HL-60/S4 treated with phorbol 12-myristate 13-acetate at 8.2 ng/mL for 4 days and 3 days (cell line): ENCODE data around the gene BATF.
"Not testable (repeated sequence)": the region's sequence is repeated elsewhere in the genome, so short reads cannot be mapped to it uniquely, and the experiment has no call there.

ENCODE experiments used
- in situ Hi-C: fragments of 300-500 bp; cut with MboI; formaldehyde crosslinking; loops from 2 replicates; pipeline ENCODE4 v1.15.0; 2022; ENCODE audit warnings: low sequenced_read_pairs

The BATF gene, protein sequence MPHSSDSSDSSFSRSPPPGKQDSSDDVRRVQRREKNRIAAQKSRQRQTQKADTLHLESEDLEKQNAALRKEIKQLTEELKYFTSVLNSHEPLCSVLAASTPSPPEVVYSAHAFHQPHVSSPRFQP

DNA sequence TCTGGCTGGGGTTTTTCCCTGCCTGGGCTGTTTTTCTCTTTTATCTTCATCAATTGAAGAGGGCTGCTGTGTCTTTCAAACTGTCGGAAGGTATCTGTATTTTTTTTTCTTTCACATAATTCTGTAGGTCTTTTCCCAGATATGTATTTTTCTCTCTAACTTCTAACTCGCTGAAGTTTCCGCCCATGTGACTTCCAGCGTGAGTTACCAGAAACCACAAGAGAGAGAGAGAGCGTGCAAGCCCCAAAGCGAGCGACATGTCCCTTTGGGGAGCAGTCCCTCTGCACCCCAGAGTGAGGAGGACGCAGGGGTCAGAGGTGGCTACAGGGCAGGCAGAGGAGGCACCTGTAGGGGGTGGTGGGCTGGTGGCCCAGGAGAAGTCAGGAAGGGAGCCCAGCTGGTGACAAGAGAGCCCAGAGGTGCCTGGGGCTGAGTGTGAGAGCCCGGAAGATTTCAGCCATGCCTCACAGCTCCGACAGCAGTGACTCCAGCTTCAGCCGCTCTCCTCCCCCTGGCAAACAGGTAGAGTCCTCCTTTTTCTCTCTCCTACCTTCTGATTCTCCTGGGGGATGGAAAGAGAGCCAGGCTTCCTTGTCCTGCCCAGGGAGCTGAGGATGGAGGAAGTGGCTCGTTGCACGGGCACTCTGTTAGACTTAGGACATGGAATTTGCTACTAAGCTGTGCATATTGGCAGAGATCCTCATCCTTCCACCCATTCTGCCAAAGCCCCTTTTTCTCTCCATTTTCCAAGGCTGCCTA is at the start of gene BATF:
Gene BATF, plus strand, starts transcription at position 246 of the 759 bp plus-strand sequence. Its CDS starts 214 bp downstream, at position 460.
- in situ Hi-C loops = no loop called here

DNA sequence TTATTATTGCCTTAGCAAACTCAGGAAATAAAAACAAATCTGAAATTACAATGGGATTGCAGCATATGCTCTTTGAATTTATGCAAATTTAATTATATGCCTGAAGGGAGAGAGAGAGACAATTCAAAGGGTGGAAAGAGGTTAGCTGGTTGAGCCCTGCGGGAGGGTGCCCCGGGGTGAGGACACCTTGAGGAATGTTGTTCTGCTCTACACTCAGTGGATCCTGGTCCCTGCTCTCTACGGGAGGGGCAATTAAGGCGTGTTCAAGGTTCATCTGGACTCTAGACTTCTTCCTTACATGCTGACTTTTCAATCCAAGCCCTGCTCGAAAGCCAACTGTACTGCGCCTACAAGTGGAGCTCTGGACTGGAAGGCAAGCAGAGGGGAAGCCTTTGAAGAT is 48.1 kb upstream of the BATF start:
- in situ Hi-C loops = not testable (repeated sequence)

DNA sequence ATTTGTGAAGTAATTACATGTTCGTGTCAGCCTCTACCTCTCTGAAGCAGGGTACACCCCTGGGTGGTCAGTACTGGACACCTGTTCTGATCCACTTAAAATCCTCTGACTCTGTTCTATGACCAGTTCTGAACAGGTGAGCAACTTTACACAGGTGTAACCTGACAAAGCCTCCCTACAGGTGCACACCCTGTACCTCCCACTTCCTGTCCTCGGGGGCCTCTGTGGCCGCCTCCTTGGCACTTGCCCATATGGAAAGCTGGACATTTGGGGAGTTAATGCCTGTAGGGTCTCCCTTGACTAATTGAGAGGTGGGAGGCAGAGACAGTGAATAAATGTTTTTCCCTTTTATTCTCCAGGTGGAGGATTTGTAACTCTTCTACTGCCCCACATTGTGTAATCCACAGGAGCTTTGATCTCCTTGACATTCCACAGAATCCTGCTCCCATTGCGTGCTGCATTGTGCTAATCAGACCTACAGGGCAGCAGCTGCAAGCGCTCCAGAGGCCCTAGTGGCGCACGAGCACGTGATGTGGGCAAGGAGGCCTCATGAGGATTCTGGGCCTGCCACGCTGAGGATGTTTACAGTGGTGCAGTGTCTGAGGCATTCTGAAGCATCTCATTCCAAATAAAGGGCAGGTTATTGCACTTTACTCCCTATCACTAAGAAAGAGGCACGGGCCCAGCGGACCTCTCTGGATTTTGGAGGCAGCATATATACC is 45.8 kb upstream of the BATF start:
- in situ Hi-C loops = no loop called here

DNA sequence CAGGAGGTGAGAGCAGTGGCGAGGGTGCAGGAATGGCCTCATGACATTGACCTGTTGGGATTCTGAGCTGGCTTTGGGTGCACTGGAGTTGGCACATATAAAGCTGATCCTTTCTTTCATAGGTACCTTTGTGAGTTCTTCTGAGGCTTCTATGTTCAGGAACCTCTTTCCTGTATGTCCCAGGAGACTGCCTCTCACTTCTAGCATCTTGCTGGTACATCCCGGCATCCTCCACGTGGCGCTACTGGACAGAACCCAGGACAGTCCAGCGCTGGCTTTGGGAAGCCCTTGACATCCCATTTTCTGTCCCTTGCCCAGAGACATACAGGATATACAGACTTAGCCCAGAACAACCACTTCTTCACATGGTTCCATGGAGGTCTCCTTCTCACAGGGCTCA is 44.4 kb upstream of the BATF start:
- in situ Hi-C loops = no loop called here

DNA sequence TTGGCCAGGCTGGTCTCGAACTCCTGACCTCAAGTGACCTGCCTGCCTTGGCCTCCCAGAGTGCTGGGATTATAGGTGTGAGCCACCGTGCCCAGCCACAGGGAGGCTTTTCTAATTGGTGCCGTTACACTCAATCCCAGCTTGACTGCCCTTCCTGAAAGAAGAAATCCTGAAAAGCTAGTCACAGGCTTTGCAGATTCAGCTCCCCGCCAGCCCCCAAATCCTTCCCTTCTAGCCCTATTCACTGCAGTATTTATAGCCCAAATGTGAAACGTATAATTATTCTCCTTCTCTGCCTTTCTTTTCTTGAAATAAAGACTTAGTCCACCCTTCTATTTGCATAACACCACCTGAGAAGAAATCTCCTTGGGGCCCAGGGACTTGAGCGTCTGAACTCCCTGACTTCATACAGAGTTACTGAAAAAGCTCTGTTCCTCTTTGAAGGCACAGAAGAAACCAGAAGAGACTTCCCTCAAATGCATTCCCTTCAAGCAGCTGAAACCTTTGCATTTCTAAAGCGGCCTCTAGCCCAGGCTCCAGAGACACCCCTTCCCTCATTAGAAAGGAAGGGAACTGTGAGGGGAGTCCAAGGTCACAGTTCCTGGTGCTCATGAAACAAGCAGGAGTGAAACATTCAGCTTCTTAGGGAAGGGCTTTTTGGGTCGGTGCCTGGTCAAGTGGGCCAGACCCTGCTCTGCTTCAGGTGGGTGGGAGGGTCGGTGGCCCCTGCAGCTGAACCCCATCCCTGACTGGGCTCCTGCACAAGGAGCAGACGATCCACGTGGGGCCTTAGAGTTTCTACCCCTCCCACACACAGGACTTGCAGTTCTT is 42.3 kb upstream of the BATF start:
- in situ Hi-C loops = loop anchor here (10.0 kb wide), 1 partner anchor 175 kb away; no protein-coding TSS in a partner anchor

DNA sequence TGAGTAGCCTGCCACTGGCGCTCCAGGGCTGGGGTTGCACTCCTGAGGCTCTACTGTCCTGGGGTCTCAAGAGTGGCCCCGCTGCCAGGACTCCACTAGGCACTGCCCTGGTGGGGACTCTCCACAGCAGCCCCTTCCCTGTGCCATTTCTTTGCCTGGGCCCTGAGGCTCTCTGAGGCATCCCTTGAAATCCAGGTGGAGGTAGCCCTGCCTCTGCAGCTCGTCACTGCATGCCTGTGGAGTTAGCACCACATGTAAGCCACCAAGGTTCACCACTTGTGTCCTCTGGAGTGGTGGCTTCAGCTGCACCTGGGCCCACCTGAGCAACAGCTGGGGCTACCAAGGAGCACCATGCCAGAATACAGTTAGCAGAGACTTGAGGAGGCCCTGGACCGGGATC is 39.9 kb upstream of the BATF start:
- in situ Hi-C loops = loop anchor here (10.0 kb wide), 1 partner anchor 178 kb away; no protein-coding TSS in a partner anchor

DNA sequence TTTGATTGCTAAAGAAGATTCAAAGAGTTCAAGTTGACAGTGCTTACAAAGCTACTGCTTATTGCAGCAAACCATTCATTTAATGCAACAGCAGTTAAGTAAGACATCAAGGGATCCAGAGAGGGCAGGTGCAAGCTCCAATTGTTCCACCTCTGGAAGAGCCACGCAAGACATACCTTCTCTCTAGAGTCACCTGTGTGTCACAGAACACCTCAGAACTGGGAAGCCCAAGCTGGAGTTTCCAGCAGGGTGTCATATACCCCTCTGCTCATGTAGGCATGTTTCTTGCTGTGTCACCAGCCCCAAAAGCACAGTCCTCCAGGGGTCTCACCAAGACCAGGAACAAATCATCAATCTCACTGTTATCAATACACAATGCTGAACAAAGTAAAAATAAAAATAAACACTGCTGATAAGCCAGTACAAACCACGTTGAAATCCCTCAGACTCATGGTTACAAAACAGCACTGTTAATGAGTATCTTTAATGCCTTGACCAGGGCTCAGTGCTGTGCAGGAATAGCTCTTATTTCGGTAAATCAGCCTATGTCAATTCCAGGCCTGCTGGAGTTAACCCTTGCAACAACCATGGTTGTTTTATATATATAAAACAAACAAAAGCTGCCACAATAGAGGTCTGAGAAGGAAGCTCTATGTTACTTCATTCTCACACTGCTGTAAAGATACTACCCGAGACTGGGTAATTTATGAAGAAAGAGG is 37.4 kb upstream of the BATF start:
- in situ Hi-C loops = loop anchor here (10.0 kb wide), 1 partner anchor 180 kb away; no protein-coding TSS in a partner anchor

DNA sequence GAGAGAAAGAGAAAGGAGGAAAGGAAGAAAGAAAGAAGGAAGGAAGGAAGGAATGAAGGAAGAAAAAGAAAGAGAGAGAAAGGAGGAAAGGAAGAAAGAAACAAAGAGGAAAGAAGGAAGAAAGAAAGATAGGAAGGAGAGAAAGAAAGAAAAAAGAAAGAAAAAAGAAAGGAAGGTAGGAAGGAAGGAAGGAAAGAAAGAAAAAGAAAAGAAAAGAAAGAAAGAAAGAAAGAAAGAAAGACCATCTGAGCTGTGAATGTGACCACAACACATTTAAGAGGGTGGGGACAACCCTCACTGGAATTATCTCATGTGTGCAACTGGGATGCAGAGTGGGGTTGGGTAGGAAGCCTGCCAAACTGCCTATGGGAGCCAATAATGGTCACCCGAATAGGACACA is 36.0 kb upstream of the BATF start:
- in situ Hi-C loops = loop anchor here (10.0 kb wide), 1 partner anchor 182 kb away; no protein-coding TSS in a partner anchor

DNA sequence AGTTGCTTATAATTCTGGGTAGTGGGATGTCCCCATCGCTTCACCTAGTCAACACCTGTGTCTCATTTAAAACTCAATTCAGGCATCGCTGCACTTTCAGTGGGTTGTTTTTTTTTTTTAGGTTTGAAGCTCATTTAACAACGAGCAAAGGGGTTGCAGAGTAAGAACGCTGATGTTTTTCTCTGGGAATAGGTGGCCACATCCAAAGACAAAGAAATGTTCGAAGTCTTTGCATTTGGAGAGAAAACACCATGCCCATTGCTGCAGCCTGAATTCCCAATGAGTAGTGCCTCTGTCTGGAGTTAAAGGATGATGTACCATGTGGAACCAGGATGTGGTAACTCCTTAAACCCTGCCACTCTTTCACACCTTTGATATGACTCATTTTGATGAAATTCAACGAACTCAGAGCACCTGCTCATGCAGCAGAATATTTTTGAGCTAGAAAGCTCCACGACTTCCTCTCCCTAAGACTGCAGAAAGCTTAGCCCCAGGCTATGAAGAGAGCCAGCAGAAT is 35.1 kb upstream of the BATF start:
- in situ Hi-C loops = loop anchor here (10.0 kb wide), 1 partner anchor 182 kb away; no protein-coding TSS in a partner anchor

DNA sequence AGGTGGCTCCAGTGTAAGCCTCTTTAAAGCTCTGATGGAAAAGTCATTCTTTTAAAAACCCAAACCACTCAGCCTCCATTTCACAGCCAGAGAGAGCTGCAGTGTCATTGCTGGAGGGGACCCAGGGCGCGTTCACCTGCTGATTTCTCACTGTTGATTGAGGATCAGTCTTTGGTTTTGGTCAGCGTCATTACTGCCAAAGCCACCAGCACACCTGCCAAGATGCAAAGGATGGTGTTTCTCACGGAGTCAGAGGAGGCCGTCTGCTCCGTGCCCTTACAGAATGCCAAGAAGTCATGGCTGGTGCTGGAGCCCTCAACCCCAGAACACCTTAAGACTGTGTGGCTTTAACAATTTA is 32.8 kb upstream of the BATF start:
- in situ Hi-C loops = loop anchor here (10.0 kb wide), 1 partner anchor 185 kb away; no protein-coding TSS in a partner anchor

DNA sequence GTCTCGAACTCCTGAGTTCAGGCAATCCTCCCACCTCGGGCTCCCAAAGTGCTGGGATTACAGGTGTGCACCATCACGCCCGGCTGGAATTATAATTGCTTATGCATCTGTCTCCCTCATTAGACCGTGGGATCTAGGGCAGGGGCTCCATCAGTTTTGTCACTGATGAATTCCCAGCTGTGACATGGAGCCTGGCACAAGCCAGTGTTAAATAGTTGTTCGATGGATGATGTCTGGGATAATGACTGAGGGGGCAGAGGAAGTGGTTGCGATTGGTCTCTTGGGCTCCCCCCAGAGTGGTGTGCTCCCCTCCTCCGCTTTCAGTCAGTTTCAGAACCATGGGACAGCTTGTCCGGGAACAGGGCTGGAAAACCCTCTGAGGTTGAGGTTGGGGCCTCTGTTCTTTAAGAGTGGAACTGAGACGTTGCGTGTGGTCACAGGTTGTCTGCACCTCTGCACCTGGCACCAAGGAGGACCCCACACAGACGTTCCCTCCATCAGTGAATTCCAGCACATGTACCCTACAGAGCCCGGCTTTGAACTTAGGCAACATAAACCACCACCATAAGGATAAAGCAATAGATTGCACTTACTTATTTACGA is 30.8 kb upstream of the BATF start:
- in situ Hi-C loops = no loop called here

DNA sequence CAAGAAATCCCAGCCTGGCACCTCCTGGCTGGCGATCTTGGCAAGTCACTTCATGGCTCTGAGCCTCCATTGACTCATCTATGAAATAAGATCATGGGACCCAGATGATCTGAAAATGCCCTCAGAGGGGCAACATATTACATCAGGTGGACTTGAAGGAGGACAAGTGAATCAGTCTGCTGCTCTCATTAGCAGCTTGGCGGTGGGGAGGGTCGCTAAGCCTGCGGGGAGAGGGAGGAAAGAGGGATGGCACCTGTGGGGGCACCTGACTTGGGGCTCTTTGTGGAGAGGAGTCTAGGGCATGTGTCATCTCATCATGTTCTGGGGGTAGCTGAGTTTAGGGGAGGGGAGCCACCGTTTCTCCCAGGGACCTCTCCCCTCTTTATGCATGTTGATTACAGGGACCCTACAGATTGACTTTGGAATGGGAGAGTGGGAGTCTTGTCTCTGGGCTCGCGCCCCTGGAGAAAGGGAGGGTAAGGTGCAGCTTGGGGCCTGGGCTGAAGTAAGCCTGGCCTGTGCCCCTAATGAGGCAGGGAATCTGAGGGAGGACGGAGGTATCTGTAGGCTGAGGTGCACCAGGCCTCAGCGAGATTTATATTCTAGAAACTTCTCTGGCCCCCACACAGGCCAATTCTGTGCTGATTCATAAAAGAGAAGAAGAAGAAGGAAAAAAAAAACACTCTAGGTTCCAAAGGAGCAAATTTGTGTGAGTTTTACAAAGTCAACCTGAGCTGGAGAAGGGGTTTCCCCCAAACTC is 29.3 kb upstream of the BATF start:
- in situ Hi-C loops = no loop called here

DNA sequence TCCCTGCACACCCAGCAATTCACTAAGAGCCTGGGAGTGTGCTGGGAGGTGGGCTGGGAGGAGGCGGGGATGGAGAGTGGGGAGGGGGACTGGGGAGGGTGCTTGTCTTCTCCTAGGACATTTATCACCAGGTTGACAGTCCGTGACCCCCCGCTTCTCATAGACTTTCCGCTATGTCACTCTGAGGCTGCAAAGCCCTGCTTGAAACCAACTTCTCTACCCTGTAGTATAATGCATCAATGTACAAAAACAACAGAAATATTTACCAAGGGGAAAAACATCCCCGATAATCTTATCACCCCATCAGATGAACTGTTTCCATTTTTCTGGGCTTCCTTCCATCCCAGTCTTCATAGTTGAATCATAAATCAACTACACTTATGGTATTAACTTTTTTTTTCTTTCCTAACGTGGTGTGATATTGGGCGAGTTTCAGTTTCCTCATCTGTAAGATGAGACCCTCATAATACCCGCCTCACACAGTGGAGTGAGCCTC is 28.6 kb upstream of the BATF start:
- in situ Hi-C loops = no loop called here

DNA sequence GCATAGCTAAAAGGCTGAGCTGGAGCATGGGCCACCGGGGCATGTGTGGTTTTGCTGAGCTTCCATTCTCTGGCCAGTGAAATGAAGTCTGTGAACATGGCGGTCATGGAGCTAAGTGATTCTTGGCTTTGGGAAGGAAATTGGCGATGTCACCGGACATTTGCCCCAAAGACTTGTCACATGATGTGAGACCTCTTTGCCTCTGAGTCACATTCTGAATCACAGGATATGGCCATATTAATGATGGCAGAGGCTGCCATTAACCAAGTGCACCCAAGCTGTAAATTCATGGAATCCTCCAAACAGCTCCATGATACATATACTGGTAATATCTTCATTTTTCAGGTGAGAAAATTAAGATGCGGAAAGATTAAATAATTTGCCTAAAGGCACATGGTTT is 27.4 kb upstream of the BATF start:
- in situ Hi-C loops = no loop called here

DNA sequence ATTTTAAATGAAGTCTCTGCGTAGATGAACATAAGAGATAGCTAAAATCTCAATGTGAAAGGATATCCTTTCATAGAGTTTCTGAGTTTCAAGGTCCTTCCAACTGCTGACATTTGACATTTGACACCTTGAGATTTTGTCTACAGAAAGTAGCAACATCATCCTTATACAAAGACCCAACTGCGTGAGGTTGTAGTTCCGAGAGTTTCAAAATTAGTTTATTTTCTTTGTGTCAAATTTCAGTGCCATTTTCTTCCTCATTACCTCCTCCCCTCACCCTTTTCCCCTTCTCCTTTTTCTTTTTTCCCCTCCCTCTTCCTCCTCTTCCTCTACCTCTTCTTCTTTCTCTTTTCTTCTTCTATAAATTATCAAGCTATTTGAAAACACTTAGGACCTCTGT is 26.9 kb upstream of the BATF start:
- in situ Hi-C loops = no loop called here

DNA sequence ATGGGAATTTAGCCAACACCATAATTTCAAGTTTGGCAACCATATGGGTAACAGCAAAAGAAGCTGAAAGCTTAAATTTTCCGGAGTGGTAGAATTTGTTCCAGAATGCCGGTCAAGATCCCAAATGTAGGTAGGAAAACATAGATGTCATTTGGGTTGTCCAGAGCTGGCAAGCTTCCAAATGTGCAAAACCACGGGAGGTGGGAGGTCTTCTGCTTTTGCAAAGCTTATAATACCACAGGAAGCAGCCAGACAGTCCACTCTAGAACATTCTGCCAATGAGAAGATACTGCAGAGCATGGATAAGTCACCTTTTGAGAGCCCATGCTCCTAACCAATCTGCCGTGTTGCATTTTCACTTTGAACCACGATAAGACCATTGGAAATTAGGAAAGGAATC is 26.4 kb upstream of the BATF start:
- in situ Hi-C loops = no loop called here

DNA sequence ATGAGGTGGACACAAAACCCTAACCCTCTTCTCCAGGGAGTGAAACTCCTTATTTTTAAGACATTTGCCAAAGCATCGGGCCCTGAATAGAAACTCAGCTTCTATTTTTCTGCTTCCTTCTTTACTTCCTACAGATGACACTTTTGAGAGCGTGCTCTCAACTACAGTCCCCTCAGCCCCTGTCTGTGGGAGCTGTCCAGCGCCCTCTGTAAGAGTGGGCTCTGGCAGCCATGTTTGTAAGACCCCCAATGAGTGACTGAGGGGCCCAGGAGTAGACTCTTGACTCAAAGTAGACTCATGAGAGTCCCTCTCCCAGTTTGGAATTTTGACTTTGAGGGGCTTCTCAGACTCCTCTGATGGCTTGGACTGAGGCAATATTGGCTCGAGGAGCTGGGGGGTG is 25.5 kb upstream of the BATF start:
- in situ Hi-C loops = no loop called here

DNA sequence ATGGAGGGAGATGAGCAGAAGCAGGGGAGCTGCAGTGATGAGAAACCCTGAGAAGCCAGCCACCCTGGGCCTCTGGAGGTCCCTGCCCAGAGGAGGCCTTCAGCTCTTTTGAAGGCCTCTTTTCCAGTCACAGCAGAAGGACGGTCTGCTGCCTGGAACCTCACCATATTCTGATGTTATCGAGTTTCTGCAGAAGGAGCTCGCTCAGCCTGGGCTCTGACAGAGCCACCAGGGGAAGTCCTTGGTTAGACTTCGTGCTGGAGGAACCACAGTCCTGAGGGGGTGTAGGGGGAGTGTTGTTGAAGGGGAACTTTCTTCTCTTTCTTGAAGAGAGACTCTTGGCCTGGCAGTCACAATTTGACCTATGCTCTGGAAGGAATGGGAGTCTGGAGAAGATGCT is 25.1 kb upstream of the BATF start:
- in situ Hi-C loops = no loop called here

DNA sequence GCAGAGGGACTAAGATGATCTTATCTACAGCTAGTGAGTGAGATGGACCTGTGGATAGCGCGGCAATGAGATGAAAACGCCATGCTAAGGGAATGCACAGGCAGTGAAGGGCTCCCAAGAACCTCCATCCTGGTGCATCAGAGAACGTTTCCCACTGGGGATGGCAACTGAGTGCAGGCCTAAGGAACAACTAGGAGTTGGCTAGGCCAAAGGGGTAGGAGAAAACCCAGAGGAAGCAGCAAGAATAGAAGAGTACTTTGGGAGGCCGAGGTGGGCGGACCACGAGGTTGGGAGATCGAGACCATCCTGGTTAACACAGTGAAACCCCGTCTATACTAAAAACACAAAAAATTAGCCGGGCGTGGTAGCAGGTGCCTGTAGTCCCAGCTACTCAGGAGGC is 24.6 kb upstream of the BATF start:
- in situ Hi-C loops = no loop called here
